Endodermal cell (in vitro differentiated cells): ENCODE measurements around the gene USE1. TPM values are rescaled to one million over a fixed set of nuclear protein-coding genes. Genes with fewer than 3 reads are reported as not detected.
"Not testable (repeated sequence)": the region's sequence is repeated elsewhere in the genome, so short reads cannot be mapped to it uniquely, and the experiment has no call there.

ENCODE experiments used
- DNase-seq: peaks from one replicate; pipeline ENCODE4 v3.0.0-alpha.2; 2017
- H3K27ac ChIP-seq: 2 replicates; pipeline ENCODE4 v1.5.1; 2013; ENCODE audit warnings: mild to moderate bottlenecking, low read depth, low read length, moderate library complexity
- H3K27me3 ChIP-seq: 2 replicates; pipeline ENCODE4 v1.6.1; 2013; ENCODE audit warnings: mild to moderate bottlenecking, low read length, moderate library complexity; ENCODE audit not compliant: insufficient read depth, control insufficient read depth, poor library complexity, severe bottlenecking
- H3K36me3 ChIP-seq: 2 replicates; pipeline ENCODE4 v1.7.0; 2013; ENCODE audit warnings: mild to moderate bottlenecking, low read length, moderate library complexity; ENCODE audit not compliant: control insufficient read depth, insufficient read depth
- H3K4me1 ChIP-seq: one replicate; pipeline ENCODE4 v1.7.0; 2013; ENCODE audit warnings: low read length; ENCODE audit not compliant: control insufficient read depth, insufficient read depth
- H3K4me3 ChIP-seq: 2 replicates; pipeline ENCODE4 v1.5.1; 2013; ENCODE audit warnings: mild to moderate bottlenecking, low read length, moderate library complexity
- H3K9ac ChIP-seq: 2 replicates; pipeline ENCODE4 v1.6.1; 2013; ENCODE audit warnings: mild to moderate bottlenecking, low read length, moderate library complexity; ENCODE audit not compliant: poor library complexity, severe bottlenecking; ENCODE audit errors: extremely low read depth
- H3K9me3 ChIP-seq: 2 replicates; pipeline ENCODE4 v1.6.1; 2013; ENCODE audit warnings: mild to moderate bottlenecking, low read length, moderate library complexity; ENCODE audit not compliant: control insufficient read depth
- H3K27ac Mint-ChIP-seq: 2 replicates; pipeline ENCODE4 v1.8.0; 2020; ENCODE audit warnings: mixed read lengths
- H3K27me3 Mint-ChIP-seq: 2 replicates; pipeline ENCODE4 v1.8.0; 2021; ENCODE audit warnings: mild to moderate bottlenecking, mixed read lengths; ENCODE audit not compliant: insufficient read depth
- H3K36me3 Mint-ChIP-seq: 2 replicates; pipeline ENCODE4 v1.8.0; 2020; ENCODE audit warnings: low read depth, mixed read lengths
- H3K4me1 Mint-ChIP-seq: 2 replicates; pipeline ENCODE4 v1.8.0; 2020; ENCODE audit warnings: mixed read lengths
- H3K4me3 Mint-ChIP-seq: 2 replicates; pipeline ENCODE4 v1.8.0; 2020; ENCODE audit warnings: mild to moderate bottlenecking, moderate library complexity, mixed read lengths
- H3K9me3 Mint-ChIP-seq: 2 replicates; pipeline ENCODE4 v1.8.0; 2020; ENCODE audit warnings: mild to moderate bottlenecking, mixed read lengths
- WGBS, 2 experiments: methylation state at CpG; one replicate each; pipeline versions ENCODE4 v1.1.5 to v1.1.7; 2013; ENCODE audit warnings: missing lambda C conversion rate in 2 of 2, mixed read lengths in 1 of 2; ENCODE audit not compliant: insufficient coverage in 1 of 2, insufficient read length in 1 of 2; 5-methylcytosine and 5-hydroxymethylcytosine counted together
- total RNA-seq, 2 donors: library from RNA; stranded (reverse); fragmentation: NEBNext Ultra II Directional in 1 of 2; extraction: Animal tissue kit (Norgen Biotek cat#: 25700) in 1 of 2; gene quantifications; 2 replicates in 1 of 2; 3 replicates in 1 of 2; pipeline ENCODE4 v1.2.1, GENCODE V29; 2021
- TF ChIP-seq, protein P1 (sequence below): fragments of 200-600 bp; sonication (generic); conservative IDR thresholded peaks from 2 replicates; pipeline ENCODE4 v1.5.0; 2021; ENCODE audit warnings: antibody characterized with exemption, mild to moderate bottlenecking

USE1 gene
- total RNA-seq, 2 donors from 2014 or later, result 17.4 to 18.4 TPM

DNA sequence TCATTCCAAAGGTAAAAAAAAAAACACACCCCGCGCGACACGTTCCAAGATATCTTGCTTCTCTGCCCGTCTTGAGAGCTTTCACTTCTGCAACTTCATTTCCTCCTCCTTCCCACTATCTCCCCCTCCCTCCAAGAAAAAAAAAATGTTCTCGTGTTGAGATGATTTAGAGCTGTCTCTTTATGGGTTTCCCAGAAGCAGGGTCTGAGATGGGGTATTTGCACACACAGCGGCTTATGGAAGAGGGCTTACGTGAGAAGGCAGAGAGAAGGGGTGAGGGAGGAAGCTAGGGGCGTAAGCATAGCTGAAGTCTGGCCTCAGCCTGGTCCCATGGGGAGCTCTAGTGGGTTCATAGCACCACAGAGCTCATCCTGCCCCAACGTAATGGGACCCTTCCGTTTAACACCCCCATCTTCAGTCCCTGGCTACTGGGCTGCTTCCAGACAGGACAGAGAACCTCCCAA lies 31.3 kb upstream of the USE1 start:
- Mint-ChIP-seq H3K4me1 (peaks cover 5% of the 10 kb centered on the region), H3K4me3 (no peak overlapping the region), H3K36me3 (peaks cover 42% of the 10 kb centered on the region), H3K27me3 (no peaks in the 10 kb centered on the region), H3K9me3 (no peaks in the 10 kb centered on the region), H3K27ac (peak overlapping the region; percentile 35)
- no peak overlapping the region for H3K27ac ChIP-seq
- H3K9ac ChIP-seq, result no peak overlapping the region
- no peaks in the 10 kb centered on the region for H3K27me3 ChIP-seq
- WGBS, 2 experiments, result 94 to 96% methylated on average over 11 of the region's 11 CpGs
- no peaks in the 10 kb centered on the region for H3K9me3 ChIP-seq
- H3K4me1 ChIP-seq, result no peaks in the 10 kb centered on the region
- H3K4me3 ChIP-seq, result no peak overlapping the region
- DNase-seq, result no peak
- TF ChIP-seq, protein P1, sequence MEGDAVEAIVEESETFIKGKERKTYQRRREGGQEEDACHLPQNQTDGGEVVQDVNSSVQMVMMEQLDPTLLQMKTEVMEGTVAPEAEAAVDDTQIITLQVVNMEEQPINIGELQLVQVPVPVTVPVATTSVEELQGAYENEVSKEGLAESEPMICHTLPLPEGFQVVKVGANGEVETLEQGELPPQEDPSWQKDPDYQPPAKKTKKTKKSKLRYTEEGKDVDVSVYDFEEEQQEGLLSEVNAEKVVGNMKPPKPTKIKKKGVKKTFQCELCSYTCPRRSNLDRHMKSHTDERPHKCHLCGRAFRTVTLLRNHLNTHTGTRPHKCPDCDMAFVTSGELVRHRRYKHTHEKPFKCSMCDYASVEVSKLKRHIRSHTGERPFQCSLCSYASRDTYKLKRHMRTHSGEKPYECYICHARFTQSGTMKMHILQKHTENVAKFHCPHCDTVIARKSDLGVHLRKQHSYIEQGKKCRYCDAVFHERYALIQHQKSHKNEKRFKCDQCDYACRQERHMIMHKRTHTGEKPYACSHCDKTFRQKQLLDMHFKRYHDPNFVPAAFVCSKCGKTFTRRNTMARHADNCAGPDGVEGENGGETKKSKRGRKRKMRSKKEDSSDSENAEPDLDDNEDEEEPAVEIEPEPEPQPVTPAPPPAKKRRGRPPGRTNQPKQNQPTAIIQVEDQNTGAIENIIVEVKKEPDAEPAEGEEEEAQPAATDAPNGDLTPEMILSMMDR, result no peak
- peaks cover 29% of the 10 kb centered on the region for H3K36me3 ChIP-seq

- Histone ChIP-seq H3K9ac (no peak overlapping the region), H3K4me3 (no peak overlapping the region), H3K9me3 (no peaks in the 10 kb centered on the region), H3K4me1 (no peaks in the 10 kb centered on the region), H3K27me3 (no peaks in the 10 kb centered on the region), H3K27ac (no peak overlapping the region), H3K36me3 (peaks cover 34% of the 10 kb centered on the region)
- DNase-seq, result no peak
- 97 to 98% methylated on average over 10 to 12 of the region's 12 CpGs for WGBS, 2 experiments
- no peaks in the 10 kb centered on the region for H3K27me3 Mint-ChIP-seq
- TF ChIP-seq, protein P1, result no peak
- no peak overlapping the region for H3K4me3 Mint-ChIP-seq
- H3K36me3 Mint-ChIP-seq, result peaks cover 44% of the 10 kb centered on the region
- no peaks in the 10 kb centered on the region for H3K9me3 Mint-ChIP-seq
- H3K27ac Mint-ChIP-seq, result peak overlapping the region; percentile 35
- H3K4me1 Mint-ChIP-seq, result peaks cover 5% of the 10 kb centered on the region
Observed at GRCh38 chr19:17184371-17184841, 30.8 kb upstream of the USE1 start.

- Mint-ChIP-seq H3K4me3 (no peak overlapping the region), H3K27ac (no peak overlapping the region), H3K36me3 (peaks cover 48% of the 10 kb centered on the region), H3K9me3 (no peaks in the 10 kb centered on the region), H3K4me1 (peaks cover 5% of the 10 kb centered on the region), H3K27me3 (no peaks in the 10 kb centered on the region)
- Histone ChIP-seq H3K4me3 (no peak overlapping the region), H3K4me1 (no peaks in the 10 kb centered on the region), H3K27ac (no peak overlapping the region), H3K36me3 (peaks cover 42% of the 10 kb centered on the region), H3K27me3 (no peaks in the 10 kb centered on the region), H3K9me3 (no peaks in the 10 kb centered on the region), H3K9ac (no peak overlapping the region)
- TF ChIP-seq, protein P1, result no peak
- DNase-seq, result no peak
- 94 to 96% methylated on average over 7 to 8 of the region's 8 CpGs for whole genome bisulfite sequencing, 2 experiments
Observed at GRCh38 chr19:17185590-17185989, 29.6 kb upstream of the USE1 start.

GRCh38 chr19:17191736-17192135 lies 23.4 kb upstream of the USE1 start:
- not testable (repeated sequence) for H3K4me3 Mint-ChIP-seq, H3K9ac ChIP-seq, H3K27me3 ChIP-seq, H3K27ac ChIP-seq, H3K27ac Mint-ChIP-seq, H3K27me3 Mint-ChIP-seq, H3K4me1 Mint-ChIP-seq, H3K4me1 ChIP-seq, H3K4me3 ChIP-seq, H3K9me3 ChIP-seq, H3K9me3 Mint-ChIP-seq, DNase-seq
- H3K36me3 ChIP-seq, result peaks cover 40% of the 10 kb centered on the region
- peaks cover 60% of the 10 kb centered on the region for H3K36me3 Mint-ChIP-seq
- WGBS, 2 experiments, result 93 to 96% methylated on average over 4 to 6 of the region's 6 CpGs
